Fibroblast of skin of abdomen (primary cell): ENCODE measurements around the gene TRAF3.

Source experiments
- DNase-seq: peaks from one replicate; pipeline ENCODE4 v3.0.0-alpha.2; 2013

TRAF3 gene

DNA sequence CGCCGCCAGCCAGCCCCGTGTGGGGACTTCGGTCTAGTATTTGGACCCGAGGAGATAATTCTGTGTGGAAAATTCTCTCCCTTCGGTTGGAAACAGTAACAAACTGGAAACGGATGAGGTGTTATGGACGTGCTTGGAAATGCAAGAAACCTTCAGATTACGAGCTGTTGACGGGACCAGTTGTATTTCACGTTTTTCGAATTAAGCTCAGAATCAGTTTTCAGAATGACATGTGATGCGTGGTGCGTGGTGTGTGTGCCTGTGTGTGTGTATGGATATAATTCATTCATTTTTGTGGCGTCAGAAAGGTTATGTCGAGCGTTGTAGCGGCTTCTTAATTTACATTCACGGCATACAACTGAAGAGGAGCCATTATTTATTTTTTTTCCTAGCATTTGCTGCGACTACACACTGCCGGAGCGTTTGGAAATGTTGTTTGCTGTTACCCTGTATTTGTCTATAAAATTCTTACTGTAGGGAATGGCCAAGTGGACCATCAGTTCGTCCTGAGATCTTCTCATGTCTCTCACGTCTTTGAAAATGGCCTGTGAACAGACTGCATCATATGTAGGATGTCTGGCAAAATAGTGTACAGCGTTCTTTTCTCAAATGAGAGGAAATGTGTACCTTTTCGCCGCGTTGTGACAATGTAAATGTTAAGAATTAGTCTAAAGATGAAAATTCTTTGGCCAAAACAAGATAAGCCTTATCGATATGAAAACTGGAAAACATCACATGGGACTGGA is 1.3 kb downstream of the TRAF3 start:
- peak; percentile 30 for DNase-seq

GRCh38 chr14:102779084-102779462 is 1.8 kb downstream of the TRAF3 start:
- peak; percentile 8 for DNase-seq

DNA sequence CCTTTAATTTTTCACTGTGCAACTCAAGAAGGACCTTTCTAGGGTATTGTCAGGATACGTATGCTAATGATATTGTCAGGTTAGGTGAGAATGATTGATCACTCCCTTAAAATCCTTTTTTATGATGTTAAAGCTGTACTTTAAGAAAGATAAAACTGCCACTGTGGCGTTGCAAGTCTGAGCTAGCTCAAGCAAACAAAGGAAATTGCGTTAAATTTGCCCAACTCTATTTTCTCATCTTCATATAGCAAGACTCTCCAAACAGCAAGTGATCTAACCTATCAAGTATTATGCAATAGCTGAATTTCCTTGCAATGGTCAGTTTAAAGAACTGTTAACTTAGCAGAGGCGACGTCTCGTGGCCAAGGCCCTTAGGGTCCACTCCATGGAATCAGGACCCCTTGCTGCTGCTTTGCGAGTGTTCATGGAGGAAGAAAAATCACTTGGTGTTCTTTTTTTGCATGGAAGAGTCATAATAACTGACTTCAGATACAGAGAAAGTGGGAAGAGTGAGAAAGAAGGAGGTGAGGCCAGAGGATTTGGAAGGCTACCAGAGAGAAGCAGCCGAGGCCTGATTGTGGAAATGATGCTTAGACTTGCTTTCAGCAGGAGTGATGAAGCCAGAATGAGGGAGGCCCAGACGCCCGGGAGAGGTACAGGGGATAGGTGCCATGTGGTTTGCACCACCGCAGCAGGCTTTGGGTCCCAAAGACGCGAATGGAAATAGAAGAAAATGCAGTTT is 2.5 kb downstream of the TRAF3 start:
- peak; percentile 10 for DNase-seq

DNA sequence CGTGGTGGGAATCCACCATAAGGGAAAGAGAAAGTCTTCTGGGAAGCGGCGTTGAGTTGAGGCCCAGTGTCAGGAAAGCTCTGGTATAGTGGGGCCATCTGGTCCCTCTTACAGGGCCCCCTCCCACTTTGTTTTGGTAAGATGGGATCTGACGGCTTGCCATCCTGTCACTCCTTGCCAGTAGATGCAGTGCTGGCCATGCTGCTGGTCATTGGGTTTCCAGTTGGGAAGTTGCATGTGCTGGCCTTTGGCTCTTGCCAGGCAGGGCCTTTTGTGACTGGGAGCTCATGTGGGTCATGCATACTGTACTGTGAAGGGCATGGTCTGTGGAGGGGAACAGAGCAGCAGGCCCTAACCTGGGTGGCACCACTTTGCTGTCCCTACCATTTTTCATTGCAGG is 3.8 kb downstream of the TRAF3 start:
- DNase-seq, result no peak

GRCh38 chr14:102782974-102783373 is 5.7 kb downstream of the TRAF3 start:
- DNase-seq, result no peak

- DNase-seq, result no peak
These were observed 7.8 kb downstream of the TRAF3 start for GRCh38 chr14:102784892-102785594.

DNA sequence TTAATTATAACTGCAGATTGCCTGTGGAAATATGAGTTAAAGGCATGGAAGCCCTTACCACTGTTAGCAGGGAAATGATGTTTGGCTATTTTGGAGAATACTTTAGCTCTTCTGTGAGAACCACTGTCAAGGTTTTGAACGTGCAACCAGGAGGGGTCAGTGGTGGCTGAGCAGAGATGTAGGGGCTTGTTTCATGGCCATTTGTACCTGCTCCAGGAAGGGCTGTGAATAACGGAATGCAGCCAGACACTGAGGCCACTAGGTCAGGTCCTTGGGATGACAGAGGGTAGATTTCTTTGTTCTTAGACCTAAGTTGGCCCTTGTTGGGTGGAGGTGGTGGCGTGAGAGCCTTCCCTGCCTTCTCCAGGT is 8.3 kb downstream of the TRAF3 start:
- no peak for DNase-seq

DNA sequence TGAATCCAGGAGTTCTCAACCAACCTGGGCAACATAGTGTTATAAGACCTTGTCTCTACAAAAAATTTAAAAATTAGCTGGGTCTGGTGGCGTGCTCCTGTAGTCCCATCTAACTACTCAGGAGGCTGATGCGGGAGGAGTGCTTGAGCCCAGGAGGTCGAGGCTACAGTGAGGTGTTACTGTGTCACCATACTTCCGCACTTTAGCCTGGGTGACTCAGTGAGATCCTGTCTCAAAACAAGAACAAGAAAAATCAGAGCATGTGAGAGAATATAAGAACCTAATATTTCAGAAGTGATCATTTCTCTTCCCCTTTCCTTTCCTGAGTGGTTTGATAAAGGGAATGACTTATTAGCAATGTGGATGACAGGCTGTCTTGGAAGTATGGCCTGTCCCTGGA is 9.5 kb downstream of the TRAF3 start:
- DNase-seq, result no peak

DNA sequence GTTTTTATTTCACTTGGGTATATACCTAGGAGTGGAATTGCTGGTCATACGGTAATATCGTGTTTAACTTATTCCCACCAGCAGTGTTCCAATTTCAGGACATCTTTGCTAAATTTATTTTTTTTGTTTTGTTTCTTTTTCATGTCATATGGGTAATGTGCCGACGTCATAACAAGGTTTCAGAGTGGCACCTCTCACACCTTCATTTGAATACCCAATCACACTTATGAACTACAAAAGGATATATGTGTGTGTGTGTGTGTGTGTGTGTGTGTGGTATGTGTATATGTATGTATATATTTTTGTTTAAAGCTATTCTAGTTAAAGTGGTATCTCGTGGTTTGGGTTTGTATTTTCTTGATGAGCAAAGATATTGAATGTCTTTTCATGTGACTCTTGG is 12.1 kb downstream of the TRAF3 start:
- no peak for DNase-seq

DNA sequence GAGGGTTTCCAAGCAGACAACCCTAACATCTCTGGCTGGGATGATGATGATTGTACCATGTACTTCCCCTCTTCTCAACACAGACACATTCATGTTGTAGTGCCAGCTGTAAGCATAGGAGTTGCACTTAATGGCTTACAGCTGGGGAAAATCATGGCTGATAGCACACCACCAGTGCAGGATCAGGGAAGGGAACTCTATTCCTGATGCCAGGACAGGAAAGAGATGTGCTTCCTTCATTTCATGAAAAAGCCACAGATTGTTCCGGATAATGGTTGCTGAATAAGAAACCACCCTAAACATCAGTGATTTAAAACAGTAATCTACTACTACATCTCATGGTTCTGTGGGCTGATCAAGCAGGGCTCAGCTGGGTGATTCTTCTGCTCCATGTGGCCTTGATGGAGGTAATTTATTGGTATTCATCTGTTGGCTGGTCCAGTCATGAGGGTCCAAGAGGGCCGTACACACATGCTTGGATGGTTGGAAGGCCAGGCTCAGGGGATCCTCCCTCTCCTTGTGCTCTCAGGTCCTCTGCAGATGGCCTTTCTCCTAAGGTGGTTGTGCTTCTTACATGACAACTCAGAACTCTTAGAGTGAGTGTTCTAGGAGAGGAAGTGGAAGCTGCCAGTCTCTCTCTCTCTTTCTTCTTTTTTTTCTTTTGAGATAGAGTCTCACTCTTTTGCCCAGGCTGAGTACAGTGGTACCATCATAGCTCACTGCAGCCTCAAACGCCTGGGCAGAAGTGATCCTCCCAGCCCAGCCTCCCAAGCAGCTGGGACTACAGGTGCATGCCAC is 16.5 kb downstream of the TRAF3 start:
- DNase-seq, result no peak

DNA sequence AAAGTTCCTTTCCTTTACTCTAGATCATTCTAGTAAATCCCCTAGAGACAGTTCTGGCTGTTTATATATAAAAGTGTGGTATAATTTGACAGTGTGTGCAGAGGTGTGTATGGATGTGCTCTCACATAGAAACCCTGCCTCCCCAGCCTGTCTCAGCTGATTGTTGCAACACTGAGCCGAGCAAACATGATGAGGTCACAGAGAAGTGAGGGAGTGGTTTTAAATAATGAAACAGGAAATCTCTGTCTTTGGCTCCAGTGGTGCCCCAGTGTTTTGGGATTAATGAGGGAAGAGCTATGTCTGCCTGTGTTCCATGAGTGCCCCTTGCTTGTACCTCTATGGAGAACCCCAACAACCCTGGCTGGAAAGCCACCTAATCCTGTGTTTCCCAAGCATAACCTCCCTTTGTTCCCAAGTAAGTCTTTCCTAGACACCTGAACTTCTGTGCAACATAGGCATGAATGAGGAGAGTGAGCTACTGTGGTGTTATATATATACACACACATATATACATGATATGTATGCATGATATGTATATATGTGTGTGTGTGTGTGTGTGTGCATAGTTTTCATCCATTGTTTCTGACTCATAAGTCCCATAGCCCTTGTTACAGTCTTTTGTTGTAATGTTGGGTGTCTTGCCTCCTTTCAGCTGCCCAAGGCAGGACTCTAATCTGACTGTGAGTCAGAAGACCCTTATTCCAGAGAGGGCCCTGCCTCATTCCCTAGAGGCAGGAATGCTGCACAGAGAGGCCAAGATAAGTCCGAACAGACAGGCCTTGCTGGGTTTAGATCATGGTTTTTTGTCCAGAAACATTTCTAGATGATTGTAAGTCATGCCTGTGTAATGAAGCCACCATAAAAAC is 18.0 kb downstream of the TRAF3 start:
- DNase-seq, result peak; percentile 93

- no peak for DNase-seq
These were observed 19.5 kb downstream of the TRAF3 start for GRCh38 chr14:102796661-102797190.

DNA sequence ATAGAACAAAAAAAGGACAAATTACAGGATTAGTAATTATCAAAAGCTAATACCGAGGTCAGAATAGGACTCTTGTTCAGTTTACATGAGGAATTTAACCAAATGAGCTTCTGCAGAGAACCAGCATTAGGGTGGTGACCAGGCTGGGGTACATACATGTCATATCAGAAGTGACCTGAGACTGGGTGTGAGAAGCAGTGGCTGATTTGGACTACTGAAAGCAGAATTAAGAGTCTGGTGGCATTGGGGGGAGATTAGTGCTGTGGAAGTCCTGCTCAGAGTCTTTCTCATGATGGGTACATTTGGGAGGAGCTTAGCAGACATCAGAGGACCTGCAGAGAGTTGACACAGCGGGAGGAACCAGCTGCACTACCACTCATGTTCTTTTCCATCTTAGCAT is 21.7 kb downstream of the TRAF3 start:
- DNase-seq, result no peak

- peak; percentile 97 for DNase-seq
These were observed 22.7 kb downstream of the TRAF3 start for GRCh38 chr14:102799684-102800562.

DNA sequence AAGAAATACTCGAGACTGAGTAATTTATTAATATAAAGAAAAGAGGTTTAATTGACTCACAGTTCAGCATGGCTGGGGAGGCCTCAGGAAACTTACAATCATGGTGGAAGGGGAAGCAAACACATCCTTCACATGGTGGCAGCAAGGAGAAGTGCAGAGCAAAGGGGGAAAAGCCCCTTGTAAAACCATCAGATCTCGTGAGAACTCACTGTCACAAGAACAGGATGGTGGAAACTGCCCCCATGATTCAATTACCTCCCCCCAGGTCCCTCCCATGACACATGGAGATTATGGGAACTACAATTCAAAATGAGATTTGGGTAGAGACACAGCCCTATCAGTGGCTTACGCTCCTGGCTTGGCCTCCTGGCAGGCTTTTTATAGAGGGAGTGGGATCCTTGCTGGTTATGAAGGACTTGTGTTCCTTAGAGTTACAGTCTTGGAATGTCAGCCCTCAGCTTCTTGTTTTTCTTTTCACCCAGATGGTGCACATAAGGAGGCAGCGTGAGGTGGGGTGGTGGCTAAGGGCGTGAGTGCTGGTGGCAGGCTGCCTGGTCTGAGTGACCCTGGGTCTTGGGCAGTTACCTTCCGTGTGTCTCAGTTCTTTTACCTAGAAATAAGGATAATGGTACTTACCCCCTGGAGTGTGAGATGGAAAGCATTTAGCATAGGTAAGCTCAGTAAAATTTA is 25.7 kb downstream of the TRAF3 start:
- DNase-seq, result no peak

DNA sequence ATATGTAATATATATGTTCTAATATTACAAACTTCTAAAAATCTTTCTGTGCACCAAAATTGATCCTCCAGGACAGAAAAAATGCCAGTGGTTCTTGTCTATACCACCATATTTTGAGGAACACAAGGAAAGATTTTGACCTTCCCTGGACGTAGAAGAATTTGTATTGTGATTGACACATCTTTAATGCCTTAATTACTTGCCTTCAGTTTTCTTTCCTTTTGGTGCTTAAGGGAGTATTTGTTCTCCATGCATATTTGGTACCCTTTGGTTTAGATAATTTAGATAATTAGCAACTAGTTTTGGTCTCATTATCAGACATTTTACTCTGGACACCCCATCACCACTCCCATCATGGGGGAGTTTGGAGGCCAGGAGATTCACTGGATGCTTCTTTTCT is 27.6 kb downstream of the TRAF3 start:
- no peak for DNase-seq

GRCh38 chr14:102805371-102805891 is 28.2 kb downstream of the TRAF3 start:
- peak; percentile 48 for DNase-seq

DNA sequence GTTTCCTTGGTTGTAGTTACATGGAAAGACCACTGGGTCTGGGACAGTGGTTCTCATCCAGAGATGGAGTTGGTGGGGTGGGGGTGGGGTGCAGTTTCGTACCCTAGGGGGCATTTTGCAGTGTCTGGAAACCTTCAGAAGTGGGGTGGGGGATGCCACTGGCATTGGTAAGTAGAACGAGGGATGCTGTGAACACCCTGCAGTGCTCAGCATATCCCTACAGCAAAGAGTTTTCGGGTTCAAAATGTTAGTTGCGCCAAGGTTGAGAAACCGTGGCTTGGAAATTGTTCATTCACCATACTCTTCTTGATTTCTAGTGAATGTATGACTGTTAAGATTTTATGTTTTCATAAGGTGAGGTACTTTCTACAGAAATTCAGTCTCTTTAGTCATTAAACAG is 28.7 kb downstream of the TRAF3 start:
- no peak for DNase-seq

DNA sequence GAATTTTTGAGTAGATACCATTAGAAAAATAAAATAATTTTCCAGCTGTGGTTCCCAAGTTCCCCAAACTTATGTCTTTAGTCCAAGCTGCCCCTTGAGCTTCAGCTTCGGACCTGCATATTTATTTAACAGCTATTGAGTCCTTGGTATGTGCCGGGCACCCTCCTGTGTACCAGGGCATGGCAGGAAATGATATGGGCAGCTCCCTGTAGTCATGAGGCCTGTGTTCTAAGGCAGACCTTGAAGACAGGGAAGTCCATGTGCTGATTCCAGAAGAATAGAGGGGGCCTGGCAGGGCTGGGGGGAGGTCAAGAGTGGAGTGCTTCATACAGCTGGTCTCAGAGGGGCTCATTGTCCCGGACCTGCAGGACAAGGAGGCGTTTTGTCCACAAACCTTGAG is 29.2 kb downstream of the TRAF3 start:
- DNase-seq, result no peak

DNA sequence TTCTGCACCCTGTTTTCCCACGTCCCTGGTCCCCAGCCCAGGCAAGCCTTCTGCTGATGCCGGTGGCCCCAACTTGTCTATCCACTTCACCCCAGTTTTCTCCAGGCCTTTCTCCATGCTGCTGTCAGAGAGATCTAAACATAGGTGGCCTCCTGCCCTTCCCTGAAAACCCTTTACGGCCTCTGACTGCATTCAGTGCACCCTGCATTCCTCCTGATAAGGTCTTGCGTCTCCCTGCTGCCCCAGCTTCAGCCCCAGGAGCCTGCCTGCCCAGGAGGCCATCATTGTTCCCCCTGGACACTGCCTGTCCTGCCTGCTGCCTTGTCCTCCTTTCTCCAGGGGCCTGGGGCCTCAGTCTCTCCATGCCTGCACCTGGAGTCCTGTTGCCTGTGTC is 29.8 kb downstream of the TRAF3 start:
- DNase-seq, result no peak
